Hematopoietic multipotent progenitor cell treated with erythropoietin and hydrocortisone succinate and interleukin-3 and kit ligand, for 6 days (in vitro differentiated cells): ENCODE results near the gene ZCCHC12.

Source experiments
- DNase-seq: peaks from one replicate; pipeline ENCODE4 v3.0.0-alpha.2; 2015

The ZCCHC12 gene

DNA sequence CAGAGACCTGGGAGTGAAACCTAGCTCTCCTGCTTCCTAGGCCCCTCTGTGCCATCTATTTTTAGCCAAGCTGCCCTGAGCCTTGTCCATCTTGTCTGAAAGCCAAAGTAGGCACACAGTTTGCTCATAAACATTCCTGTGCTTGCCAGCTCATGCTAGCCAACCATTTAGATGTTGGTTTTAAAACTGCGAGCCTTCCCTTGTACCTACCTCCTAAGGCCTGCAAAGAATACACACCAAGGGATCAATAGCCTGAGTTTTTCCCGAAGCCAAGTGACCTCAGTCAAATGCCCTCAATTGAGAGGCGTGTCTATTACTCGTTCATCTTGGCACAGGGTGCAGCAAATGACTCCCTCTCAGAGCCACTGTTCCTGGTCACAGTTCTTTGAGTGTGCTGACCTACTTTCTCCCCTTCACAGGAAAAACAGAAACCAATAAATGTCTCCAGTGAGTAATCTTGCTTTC is 48.5 kb downstream of the ZCCHC12 start:
- DNase-seq = no peak
